HG03060 (cell line): ENCODE data around the gene KPNA2.
"Not testable (repeated sequence)": the region's sequence is repeated elsewhere in the genome, so short reads cannot be mapped to it uniquely, and the experiment has no call there.

ENCODE experiments used
- ATAC-seq: cut with Tn5 transposase; IDR thresholded peaks from one replicate; pipeline ENCODE4 v1.9.1; 2021; ENCODE audit warnings: low read depth, moderate number of reproducible peaks; ENCODE audit not compliant: unreplicated experiment

Gene KPNA2

DNA sequence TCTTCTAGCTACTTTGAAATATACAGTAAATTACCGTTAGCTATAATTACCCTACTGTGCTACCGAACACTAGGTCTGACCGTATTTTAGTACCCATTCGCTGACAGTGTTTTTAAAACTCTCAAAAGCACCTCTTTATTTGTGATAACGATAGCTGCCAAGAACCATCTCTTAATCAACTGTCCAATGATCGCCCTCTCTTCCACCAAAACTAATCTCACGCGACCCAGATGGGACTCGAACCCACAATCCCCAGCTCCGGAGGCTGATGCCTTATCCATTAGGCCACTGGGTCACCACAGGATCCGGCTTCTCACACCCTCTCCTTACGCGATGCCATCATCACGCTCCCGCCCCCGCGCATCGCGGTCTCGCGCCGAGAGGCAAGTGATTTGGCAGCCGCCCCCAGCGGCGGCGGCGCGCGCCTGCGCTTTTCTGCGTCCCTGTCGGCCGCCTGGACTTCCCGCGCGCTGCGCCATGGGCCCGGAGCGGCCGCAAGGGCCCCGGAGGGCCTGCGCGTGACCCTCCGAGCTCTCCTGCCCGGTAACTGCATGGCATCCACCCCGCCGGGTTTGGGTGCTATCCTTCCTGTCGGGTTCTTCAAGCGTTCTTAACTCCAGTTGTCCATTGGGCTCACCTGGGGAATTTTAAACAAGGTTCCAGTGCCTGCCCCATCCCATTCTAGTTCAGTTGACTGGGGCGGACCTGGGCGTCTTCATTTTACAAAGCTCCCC, 15.7 kb upstream of the KPNA2 start:
- peak; percentile 84 for ATAC-seq

DNA sequence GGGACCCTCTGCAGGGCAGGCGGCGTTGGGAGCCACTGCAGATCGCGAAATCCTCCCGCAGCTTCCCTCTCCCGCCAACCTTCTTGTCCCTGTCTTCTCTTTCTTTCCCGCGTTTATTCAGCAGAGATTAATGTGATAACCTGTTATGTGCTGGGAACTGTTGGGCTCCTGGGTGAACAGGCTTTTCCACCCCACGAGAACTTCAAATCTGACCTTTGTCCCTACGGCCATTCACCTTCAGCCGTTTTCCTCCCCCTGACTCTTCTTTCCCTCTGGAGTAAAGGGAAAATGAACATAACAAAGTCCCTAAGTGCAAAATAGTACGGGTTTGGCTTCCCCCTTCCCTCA, 15.2 kb upstream of the KPNA2 start:
- ATAC-seq: no peak

DNA sequence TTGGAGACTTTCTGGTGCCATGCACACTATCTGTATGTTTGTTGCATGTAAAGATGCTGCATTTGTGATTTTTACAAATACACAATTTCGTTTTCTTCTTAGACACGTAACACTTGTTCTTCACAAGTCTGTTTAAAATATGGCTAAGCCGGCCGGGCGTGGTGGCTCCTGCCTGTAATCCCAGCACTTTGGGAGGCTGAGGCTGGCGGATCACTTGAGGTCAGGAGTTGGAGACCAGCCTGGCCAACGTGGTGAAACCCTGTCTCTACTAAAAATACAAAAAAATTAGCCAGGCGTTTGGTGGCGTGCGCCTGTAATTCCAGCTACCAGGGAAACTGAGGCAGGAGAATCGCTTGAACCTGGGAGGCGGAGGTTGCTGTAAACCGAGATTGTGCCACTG, 14.7 kb upstream of the KPNA2 start:
- ATAC-seq: not testable (repeated sequence)

DNA sequence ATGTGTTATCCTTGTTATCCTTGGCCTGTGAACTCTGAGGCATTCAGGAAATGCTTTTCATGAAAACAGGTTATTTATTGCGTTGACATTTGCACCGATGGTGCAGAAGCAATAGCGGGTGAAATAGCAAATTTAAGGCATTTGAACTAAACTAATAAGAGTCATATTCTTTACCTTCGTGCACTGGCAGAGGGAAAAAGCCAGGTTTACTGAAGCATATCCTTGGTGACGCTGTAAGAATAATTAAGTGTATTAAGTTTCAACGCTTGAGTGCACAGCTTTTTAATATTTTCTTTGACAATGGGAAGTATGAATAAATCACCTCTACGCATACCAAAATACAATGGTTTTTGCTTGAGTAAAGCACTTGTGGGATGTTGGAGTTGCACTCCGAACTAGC, 13.6 kb upstream of the KPNA2 start:
- ATAC-seq: no peak

DNA sequence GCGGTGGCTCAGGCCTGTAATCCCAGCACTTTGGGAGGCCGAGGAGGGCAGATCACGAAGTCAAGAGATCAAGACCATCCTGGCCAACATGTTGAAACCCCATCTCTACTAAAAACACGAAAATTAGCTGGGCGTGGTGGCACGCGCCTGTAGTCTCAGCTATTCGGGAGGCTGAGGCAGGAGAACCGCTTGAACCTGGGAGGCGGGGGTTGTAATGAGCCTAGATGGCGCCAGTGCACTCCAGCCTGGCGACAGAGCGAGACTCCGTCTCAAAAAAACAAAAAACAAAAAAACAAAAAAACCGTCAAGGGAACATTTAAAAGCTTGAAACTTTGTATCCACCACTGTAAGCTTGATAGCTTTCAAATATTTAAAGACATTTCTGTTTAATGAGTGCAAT, 13.0 kb upstream of the KPNA2 start:
- not testable (repeated sequence) for ATAC-seq

DNA sequence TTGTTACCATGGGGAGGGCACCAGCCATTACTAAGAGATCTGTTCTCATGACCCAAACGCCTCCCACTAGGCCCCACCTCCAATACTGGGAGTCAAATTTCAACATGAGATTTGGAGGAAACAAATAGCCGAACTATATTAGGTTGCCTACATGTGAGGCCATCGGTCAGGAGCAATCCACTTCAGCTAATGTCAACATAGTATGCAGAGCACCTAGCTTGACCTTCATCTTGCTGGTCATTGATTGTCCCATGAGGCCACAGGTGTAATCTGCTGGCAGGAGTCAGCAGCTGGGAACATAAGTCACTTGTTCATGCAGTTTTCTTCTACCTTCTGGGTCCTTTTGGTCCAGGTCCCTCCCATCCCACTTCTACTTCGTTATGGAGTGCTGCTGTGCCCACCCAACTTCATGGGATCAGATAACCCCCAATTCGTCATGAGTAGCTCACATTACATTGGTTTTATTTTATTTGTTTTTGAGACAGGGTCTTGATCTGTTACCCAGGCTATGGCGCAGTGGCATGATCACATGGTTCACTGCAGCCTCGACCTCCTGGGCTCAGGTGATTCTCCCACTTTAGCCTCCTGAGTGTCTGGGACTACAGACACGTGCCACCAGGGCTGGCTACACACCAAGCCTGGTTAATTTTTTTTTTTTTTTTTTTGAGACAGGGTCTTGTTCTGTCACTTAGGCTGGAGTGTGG, 5.9 kb upstream of the KPNA2 start:
- ATAC-seq: no peak

DNA sequence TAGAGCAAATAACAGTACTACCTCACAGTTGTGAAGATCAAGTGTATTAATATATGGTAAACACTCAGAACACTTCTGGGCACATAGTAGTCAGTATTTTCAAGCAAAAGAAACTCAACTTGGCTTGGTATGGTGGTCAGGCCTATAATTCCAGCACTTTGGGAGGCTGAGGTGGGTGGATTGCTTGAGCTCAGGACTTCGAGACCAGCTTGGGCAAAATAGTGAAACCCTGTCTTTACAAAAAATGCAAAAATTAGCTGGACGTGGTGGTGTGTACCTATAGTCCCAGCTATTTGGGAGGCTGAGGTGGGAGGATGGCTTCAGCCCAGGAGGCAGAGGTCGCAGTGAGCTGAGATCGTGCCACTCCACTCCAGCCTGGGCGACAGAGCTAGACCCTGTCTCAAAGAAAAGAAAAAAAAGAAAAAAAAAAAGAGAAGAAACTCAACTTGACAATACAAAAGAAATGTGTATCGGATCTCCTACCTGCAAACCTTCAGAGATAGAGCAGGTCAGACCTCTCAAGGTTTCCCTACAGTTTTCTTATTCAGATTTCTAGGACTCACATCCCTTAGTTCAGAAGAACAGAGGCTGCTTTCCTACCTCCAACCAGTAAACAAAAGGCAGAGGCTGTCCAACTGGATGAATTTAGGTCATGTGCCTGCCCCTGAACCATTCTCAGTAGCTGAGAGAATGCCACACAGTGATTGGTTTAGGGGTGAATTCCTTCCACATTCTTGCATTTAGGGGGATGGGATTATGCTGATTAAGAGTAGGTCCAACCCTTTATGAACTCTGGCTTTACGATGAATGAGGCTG, 1.7 kb upstream of the KPNA2 start:
- no peak for ATAC-seq

DNA sequence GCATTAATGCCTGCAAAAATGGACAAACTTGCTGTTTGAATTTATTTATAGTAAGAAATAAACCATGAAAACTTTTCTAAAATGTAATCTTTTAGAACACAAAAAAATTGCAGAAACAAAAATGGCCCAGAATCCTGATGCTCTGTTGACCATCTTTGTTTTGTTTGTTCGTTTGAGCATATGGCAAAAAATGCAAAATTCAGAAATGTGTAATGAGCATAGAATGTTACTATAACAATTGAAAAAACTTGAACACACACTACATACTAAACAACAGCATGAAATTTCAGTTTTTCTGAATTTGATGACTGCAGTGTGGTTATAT, 1.1 kb upstream of the KPNA2 start:
- ATAC-seq: no peak

DNA sequence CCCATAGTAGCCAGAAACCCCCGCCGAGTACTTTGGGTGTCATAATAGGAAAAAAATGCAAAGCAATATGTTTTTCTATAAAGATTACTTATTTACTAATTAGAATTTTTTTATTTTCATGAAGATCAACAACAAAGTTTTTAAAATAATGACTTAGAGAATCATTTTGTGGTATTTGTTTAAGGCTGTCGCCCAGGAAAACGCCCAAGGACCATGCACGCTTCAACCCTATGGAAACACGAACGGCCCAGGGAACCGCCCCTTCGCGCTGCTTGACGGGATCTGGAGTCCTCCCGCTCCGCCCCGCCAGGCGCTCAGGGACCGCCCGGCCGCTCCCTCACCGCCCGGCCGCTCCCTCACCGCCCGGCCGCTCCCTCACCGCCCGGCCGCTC, 408 bp upstream of the KPNA2 start:
- ATAC-seq: peak; percentile 65

DNA sequence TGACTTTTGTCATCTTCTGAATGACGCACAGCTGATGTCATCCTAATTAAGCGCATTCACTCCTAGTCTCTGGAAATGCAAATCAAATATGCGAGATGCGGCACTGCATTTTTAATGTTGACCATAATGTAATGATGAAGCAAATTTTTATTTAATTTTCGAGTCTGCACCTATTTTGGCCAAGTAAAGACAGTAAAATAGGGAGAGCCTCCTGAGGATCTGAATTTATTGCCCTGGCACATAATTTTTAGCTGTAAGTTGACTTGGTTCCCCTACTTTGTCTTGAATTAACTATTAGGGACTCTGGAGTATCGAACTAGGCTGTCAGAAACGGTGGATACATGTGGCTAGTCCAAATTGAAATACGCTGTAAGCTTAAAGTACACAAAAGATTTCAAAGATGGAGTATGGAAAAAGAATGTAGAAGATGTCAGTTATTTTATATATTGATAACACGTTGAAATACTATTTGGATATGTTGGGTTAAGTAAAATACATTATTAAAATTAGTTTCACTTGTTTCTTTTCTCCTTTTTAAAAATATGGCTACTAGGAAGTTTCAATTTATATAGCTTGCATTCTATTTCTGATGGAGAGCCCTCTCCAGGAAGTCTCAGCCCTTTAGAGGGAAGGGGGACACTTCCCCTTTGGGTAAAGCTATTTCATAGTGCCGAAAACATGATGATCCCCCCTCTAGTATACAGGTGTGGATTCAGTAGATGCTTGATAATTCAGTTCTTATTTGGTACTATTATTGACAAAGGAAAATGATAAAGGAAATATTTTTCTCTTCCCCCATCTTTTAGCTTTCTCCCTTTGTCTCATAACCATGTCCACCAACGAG, 991 bp downstream of the KPNA2 start:
- no peak for ATAC-seq

DNA sequence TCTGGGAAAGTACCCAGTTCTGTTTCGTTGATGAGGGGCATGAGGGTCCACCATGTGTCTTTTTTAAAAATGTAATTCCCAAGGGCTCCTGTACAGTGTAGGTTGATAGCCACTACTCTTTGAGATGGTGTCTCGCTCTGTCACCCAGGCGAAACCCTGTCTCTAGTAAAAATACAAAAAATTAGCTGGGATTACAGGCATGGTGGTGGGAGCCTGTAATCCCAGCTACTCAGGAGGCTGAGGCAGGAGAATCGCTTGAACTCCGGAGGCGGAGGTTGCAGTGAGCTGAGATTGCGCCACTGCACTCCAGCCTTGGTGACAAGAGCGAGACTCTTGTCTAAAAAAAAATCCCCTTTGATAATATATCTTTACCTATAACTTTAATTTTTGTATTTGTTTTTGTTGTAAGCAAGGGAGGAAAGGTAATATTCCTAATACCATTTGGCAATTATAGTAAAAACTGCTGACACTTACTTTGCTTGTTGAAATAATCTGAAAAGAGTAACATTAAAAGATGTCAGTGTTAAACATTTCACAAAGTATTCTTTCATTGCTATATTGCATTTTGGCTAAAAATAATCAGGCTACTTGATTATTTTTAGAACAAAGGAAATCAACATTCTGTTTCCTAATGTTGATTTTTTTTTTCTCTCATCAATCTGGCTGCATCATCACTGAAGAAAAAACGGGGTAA, 11.8 kb downstream of the KPNA2 start:
- no peak for ATAC-seq

DNA sequence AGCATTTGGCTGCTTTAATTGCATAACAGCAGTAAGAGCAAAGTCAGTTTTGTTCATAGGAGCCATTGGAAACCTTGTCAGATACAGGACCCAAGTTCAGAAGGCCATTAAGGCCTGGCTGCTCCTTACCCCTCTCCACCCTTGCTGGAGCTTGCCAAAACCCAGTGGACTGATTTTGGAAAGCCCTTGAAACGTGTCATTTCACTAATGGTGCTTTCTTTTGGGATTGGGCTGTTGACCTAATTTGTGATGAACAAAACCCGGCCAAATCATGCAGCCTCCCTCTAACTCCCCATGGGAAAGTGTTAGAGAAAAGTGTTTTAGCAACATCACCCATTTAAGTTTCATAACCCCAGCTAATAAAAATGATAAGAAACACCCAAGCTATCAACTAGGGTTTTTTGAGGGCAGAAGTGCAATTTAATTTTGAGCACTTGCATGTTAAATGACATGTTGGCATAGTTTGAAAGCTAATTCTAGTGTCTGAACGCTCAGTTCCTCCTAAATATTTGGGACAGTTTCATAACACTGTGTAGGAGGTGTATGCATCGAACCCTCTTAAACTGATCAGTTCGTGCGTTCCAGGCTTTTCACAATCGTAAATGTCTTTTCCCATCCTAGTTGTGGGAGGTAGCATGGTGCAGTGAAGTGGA, 12.5 kb downstream of the KPNA2 start:
- ATAC-seq: not testable (repeated sequence)

DNA sequence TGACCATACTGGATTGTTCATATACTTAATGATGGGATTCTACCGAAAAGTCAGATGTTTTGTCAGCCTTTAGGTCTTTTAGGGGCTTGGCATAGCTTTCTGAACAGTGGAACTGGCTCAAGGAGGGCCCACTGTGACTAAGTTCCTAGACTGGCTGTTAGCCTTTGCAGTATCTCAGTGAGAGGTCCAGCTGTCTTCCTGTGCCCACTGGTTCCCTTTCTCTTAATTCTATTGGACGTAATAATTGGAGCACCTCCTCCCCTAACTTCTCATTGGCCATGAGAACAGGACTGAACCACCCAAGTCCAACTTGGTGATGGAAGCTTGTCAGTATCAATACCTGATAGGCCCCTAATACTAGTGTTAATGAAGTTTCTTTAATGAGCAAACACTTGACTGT, 13.5 kb downstream of the KPNA2 start:
- ATAC-seq: no peak

DNA sequence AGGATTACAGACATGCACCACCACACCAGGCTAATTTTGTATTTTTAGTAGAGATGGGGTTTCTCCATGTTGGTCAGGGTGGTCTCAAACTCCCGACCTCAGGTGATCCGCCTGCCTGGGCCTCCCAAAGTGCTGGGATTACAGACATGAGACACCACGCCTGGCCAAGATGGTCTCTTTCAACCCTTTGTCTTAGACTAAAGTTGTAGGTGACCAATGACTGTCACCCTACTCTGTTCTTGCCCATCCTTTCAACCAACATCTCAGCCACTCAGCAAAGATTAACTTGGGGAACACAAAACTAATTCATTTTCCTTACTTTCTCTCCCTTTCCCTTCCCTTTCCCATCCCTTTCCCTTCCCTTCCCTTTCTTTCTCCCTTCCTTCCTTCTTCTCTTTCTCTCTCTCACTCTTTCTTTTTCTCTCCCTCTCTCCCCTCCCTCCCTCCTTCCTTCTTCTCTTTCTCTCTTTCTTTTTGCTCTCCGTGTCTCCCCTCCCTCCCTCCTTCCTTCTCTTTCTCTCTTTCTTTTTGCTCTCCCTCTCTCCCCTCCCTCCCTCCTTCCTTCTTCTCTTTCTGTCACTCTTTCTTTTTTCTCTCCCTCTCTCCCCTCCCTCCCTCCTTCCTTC, 14.4 kb downstream of the KPNA2 start:
- ATAC-seq: not testable (repeated sequence)

DNA sequence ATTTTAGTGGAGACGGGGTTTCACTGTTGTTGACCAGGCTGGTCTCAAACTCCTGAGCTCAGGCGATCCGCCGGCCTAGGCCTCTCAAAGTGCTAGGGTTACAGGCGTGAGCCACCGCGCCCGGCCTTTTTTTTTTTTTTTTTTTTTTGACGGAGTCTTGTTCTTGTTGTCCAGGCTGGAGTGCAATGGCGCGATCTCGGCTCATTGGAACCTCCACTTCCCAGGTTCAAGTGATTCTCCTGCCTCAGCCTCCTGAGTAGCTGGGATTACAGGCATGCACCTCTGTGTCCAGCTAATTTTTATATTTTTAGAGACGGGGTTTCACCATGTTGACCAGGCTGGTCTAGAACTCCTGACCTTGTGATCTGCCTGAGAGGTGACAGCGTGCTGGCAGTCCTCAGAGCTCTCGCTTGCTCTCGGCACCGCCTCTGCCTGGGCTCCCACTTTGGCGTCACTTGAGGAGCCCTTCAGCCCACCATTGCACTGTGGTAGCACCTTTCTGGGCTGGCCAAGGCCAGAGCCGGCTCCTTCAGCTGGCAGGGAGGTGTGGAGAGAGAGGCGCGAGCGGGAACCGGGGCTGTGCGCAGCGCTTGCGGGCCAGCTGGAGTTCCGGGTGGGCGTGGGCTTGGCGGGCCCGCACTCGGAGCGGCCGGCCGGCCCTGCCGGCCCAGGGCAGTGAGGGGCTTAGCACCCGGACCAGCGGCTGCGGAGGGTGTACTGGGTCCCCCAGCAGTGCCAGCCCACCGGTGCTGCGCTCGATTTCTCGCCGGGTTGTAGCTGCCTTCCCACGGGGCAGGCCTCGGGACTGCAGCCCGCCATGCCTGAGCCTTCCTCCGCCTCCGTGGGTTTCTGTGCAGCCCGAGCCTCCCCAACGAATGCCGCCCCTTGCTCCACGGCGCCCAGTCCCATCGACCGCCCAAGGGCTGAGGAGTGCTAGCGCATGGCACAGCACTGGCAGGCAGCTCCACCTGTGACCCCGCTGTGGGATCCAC, 16.1 kb downstream of the KPNA2 start:
- not testable (repeated sequence) for ATAC-seq

DNA sequence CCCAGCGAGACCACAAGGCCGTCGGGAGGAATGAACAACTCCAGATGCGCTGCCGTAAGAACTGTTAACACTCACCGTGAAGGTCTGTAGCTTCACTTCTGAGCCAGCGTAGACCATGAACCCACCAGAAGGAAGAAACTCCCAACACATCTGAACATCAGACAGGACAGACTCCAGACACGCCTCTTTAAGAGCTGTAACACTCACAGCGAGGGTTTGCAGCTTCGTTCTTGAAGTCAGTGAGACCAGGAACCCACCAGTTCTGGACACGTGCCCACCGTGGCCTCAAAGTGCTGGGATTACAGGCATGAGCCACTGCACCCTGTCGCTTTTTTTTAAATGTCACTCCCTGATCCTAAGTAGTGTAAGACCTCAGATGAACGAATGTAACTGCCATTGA, 17.3 kb downstream of the KPNA2 start:
- no peak for ATAC-seq

DNA sequence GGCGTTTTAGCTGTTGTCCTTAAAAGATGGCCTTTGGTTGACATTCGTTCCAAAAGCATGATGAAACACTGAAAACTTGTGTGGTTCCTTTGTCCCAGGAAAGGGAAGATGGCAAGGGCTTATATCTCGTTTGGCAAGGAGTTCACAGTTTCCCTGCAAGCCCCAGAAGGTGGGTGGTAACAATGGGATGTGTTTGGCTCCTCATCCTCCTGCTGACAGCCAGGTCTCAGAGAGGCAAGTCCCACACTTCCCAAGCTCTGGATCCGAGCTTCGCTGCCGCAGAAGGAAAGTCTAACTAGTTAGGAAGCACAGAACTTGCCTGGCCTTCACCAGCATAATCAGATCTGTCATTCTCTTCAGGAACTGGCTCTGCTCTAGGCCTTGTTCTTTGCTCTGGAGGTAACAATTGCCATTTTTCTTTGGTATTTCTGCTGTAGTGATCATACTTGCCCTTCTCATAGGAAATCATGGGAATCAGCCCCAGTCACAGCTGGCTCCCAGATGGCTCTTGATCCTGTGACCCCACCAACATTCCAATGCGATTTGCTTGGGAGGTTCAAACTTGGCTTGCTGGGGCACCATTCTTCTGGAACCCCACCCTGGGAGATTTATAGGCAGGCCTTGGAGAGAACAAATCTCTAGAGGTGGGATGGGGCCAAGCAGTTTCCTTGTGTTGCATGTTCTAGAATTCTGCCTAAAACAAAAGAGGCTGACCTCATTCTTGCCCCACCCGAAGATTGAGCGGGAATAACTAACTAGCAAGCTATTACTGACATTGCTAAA, 17.9 kb downstream of the KPNA2 start:
- ATAC-seq: no peak
